ENCODE measurements around the gene RTN4RL2. TPM values are rescaled to one million over a fixed set of nuclear protein-coding genes. Genes with fewer than 3 reads are reported as not detected.
A peak's percentile ranks its signal among the peaks of the same experiment; 100 is the strongest.

RTN4RL2 gene
- total RNA-seq, 2 donors from 2014 or later: 0.97 to 1.5 TPM

GRCh38 chr11:57513452-57513795, 53.1 kb downstream of the RTN4RL2 start:
- DNase-seq: no peak
- H3K4me1 ChIP-seq (ENCODE audit: control insufficient read depth, insufficient read depth, low read length): no peaks in the 10 kb centered on the region
- no peak overlapping the region for H3K4me3 ChIP-seq (ENCODE audit: low read length)
- Mint-ChIP-seq H3K4me1 (peaks cover 7% of the 10 kb centered on the region), H3K27me3 (ENCODE audit: insufficient read depth) (peaks cover 48% of the 10 kb centered on the region), H3K9me3 (no peaks in the 10 kb centered on the region), H3K27ac (no peak overlapping the region), H3K4me3 (peak overlapping the region; percentile 71), H3K36me3 (ENCODE audit: low read depth) (no peaks in the 10 kb centered on the region)
- WGBS, 2 experiments (ENCODE audit: insufficient coverage in 1 of 2, insufficient read length in 1 of 2): 65 to 80% methylated on average over 1 of the region's 1 CpG
- H3K9me3 ChIP-seq (ENCODE audit: control insufficient read depth, low read length): no peaks in the 10 kb centered on the region
- H3K27ac ChIP-seq (ENCODE audit: low read depth, low read length): no peak overlapping the region
- peaks cover 45% of the 10 kb centered on the region for H3K27me3 ChIP-seq (ENCODE audit: control insufficient read depth, insufficient read depth, low read length, poor library complexity, severe bottlenecking)
- TF ChIP-seq CTCF (conservative IDR thresholded peaks at IDR 0.05): no peak
- no peak overlapping the region for H3K9ac ChIP-seq (ENCODE audit: extremely low read depth, low read length, poor library complexity, severe bottlenecking)
- no peaks in the 10 kb centered on the region for H3K36me3 ChIP-seq (ENCODE audit: control insufficient read depth, insufficient read depth, low read length)

- Histone ChIP-seq H3K4me3 (ENCODE audit: low read length) (peak overlapping the region; percentile 81), H3K27me3 (ENCODE audit: control insufficient read depth, insufficient read depth, low read length, poor library complexity, severe bottlenecking) (peaks cover 45% of the 10 kb centered on the region), H3K9ac (ENCODE audit: extremely low read depth, low read length, poor library complexity, severe bottlenecking) (no peak overlapping the region), H3K36me3 (ENCODE audit: control insufficient read depth, insufficient read depth, low read length) (no peaks in the 10 kb centered on the region), H3K4me1 (ENCODE audit: control insufficient read depth, insufficient read depth, low read length) (no peaks in the 10 kb centered on the region), H3K9me3 (ENCODE audit: control insufficient read depth, low read length) (no peaks in the 10 kb centered on the region), H3K27ac (ENCODE audit: low read depth, low read length) (no peak overlapping the region)
- Mint-ChIP-seq H3K27me3 (ENCODE audit: insufficient read depth) (peaks cover 50% of the 10 kb centered on the region), H3K9me3 (no peaks in the 10 kb centered on the region), H3K4me1 (peaks cover 7% of the 10 kb centered on the region), H3K36me3 (ENCODE audit: low read depth) (no peaks in the 10 kb centered on the region), H3K27ac (no peak overlapping the region), H3K4me3 (peak overlapping the region; percentile 71)
- 19 to 23% methylated on average over 23 to 35 of the region's 35 CpGs for WGBS, 2 experiments (ENCODE audit: insufficient coverage in 1 of 2, insufficient read length in 1 of 2)
- peak; percentile 87 for DNase-seq
- no peak for TF ChIP-seq CTCF (conservative IDR thresholded peaks at IDR 0.05)
These were observed 53.7 kb downstream of the RTN4RL2 start for GRCh38 chr11:57513911-57514537.

- Mint-ChIP-seq H3K4me1 (peaks cover 7% of the 10 kb centered on the region), H3K27me3 (ENCODE audit: insufficient read depth) (peaks cover 50% of the 10 kb centered on the region), H3K4me3 (peak overlapping the region; percentile 71), H3K9me3 (no peaks in the 10 kb centered on the region), H3K36me3 (ENCODE audit: low read depth) (no peaks in the 10 kb centered on the region), H3K27ac (no peak overlapping the region)
- DNase-seq: peak; percentile 81
- H3K36me3 ChIP-seq (ENCODE audit: control insufficient read depth, insufficient read depth, low read length): no peaks in the 10 kb centered on the region
- no peaks in the 10 kb centered on the region for H3K9me3 ChIP-seq (ENCODE audit: control insufficient read depth, low read length)
- WGBS, 2 experiments (ENCODE audit: insufficient coverage in 1 of 2, insufficient read length in 1 of 2): 0 to 3% methylated on average over 16 to 57 of the region's 57 CpGs
- no peak overlapping the region for H3K9ac ChIP-seq (ENCODE audit: extremely low read depth, low read length, poor library complexity, severe bottlenecking)
- TF ChIP-seq CTCF (conservative IDR thresholded peaks at IDR 0.05): no peak
- peaks cover 45% of the 10 kb centered on the region for H3K27me3 ChIP-seq (ENCODE audit: control insufficient read depth, insufficient read depth, low read length, poor library complexity, severe bottlenecking)
- no peaks in the 10 kb centered on the region for H3K4me1 ChIP-seq (ENCODE audit: control insufficient read depth, insufficient read depth, low read length)
- peak overlapping the region; percentile 81 for H3K4me3 ChIP-seq (ENCODE audit: low read length)
- no peak overlapping the region for H3K27ac ChIP-seq (ENCODE audit: low read depth, low read length)
These were observed 54.4 kb downstream of the RTN4RL2 start for GRCh38 chr11:57514538-57515331.

Measured in endodermal cell (in vitro differentiated cells).